Stimulated activated CD8-positive, alpha-beta memory T cell treated with anti-CD3 and anti-CD28 coated beads, Interleukin-12 subunit alpha, Interleukin-12 subunit beta, amount 100 ng/mL, for 24 hours (primary cell): ENCODE data around the gene UNC13B.

ENCODE experiments used
- DNase-seq: peaks from one replicate; pipeline ENCODE4 v3.0.0-alpha.2; 2020; ENCODE audit errors: extremely low read depth

UNC13B gene

GRCh38 chr9:35277628-35278359 lies 116.0 kb downstream of the UNC13B start:
- DNase-seq, result no peak

- DNase-seq, result no peak
Measured at GRCh38 chr9:35279946-35280345, 118.1 kb downstream of the UNC13B start.

- DNase-seq, result no peak
Measured at GRCh38 chr9:35280399-35280798, 118.6 kb downstream of the UNC13B start.

- DNase-seq, result no peak
Measured at GRCh38 chr9:35285731-35286130, 123.9 kb downstream of the UNC13B start.

GRCh38 chr9:35286381-35286780 lies 124.6 kb downstream of the UNC13B start:
- no peak for DNase-seq

- DNase-seq, result no peak
Measured at GRCh38 chr9:35287987-35288632, 126.3 kb downstream of the UNC13B start.

- DNase-seq, result no peak
Measured at GRCh38 chr9:35288778-35289177, 127.0 kb downstream of the UNC13B start.

- no peak for DNase-seq
Measured at GRCh38 chr9:35293376-35293964, 131.7 kb downstream of the UNC13B start.

GRCh38 chr9:35294066-35294465 lies 132.3 kb downstream of the UNC13B start:
- no peak for DNase-seq

- DNase-seq, result no peak
Measured at GRCh38 chr9:35294556-35294955, 132.7 kb downstream of the UNC13B start.

- DNase-seq, result no peak
Measured at GRCh38 chr9:35295369-35296036, 133.7 kb downstream of the UNC13B start.

GRCh38 chr9:35303567-35303966 lies 141.8 kb downstream of the UNC13B start:
- no peak for DNase-seq

- no peak for DNase-seq
Measured at GRCh38 chr9:35306283-35306682, 144.5 kb downstream of the UNC13B start.

- DNase-seq, result no peak
Measured at GRCh38 chr9:35308316-35308715, 146.5 kb downstream of the UNC13B start.

- DNase-seq, result no peak
Measured at GRCh38 chr9:35311891-35312639, 150.3 kb downstream of the UNC13B start.

- no peak for DNase-seq
Measured at GRCh38 chr9:35313460-35313859, 151.7 kb downstream of the UNC13B start.

- DNase-seq, result no peak
Measured at GRCh38 chr9:35313916-35314315, 152.1 kb downstream of the UNC13B start.

- no peak for DNase-seq
Measured at GRCh38 chr9:35318741-35319140, 156.9 kb downstream of the UNC13B start.

GRCh38 chr9:35322075-35322885 lies 160.5 kb downstream of the UNC13B start:
- DNase-seq, result no peak

GRCh38 chr9:35324966-35325365 lies 163.2 kb downstream of the UNC13B start:
- no peak for DNase-seq

GRCh38 chr9:35333551-35333950 lies 171.7 kb downstream of the UNC13B start:
- no peak for DNase-seq
